8988T (cell line): ENCODE results near the gene IBTK.
A peak's percentile ranks its signal among the peaks of the same experiment; 100 is the strongest.
"Not testable (repeated sequence)": the region's sequence is repeated elsewhere in the genome, so short reads cannot be mapped to it uniquely, and the experiment has no call there.

Experiments used
- DNase-seq: peaks from one replicate; pipeline ENCODE4 v3.0.0; 2011

The IBTK gene

DNA sequence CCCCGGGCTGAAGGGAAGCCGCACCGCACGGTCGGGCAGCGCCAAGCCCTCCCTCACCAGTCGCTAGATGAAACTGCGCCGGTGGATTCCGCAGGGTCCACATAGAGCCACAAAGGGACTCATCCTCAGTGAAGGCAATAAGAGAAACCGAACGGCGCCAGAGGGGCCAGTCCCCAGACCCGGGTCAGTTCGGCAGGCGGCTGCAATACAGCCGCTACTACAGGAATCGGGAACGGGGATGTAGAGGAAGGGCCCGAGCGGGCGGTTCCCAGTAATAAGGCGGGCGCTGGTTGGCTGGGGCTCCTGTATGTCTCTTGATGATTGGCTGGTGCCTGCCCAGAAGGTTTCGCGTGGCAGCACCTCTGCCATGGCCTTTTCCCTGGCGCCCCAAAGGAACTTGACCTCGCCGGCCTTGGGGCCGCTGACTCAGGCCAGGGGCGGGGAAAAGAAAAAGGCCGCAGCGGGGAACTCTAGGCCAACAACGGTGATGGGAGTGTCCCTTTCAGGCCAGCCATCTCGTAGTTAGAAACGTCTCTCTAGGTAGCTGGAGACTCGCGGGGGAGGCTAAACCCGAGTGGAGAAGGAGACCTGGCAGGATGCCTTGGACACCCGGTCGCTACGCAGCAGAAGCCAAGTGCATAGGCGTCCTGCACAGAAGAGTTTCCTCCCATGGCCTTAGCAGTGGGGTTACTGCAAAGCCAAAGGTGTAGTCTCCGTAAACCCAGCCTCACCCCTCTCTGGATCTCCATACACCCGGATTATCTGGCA is at the start of gene IBTK:
IBTK (minus strand) TSS at position 240 of the 768 bp plus-strand sequence. CDS start 7,258 bp downstream, outside the sequence.
- DNase-seq, result peak; percentile 48

- no peak for DNase-seq
These were observed 36.3 kb upstream of the IBTK start for GRCh38 chr6:82283771-82284410.

DNA sequence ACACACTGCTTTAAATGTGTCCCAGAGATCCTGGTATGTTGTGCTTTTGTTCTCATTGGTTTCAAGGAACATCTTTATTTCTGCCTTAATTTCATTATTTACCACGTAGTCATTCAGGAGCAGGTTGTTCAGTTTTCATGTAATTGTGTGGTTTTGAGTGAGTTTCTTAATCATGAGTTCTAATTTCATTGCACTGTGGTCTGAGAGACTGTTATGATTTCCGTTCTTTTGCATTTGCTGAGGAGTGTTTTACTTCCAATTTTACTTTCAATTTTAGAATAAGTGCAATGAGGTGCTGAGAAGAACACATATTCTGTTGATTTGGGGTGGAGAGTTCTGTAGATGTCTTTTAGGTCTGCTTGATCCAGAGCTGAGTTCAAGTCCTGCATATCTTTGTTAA is 34.0 kb upstream of the IBTK start:
- not testable (repeated sequence) for DNase-seq

DNA sequence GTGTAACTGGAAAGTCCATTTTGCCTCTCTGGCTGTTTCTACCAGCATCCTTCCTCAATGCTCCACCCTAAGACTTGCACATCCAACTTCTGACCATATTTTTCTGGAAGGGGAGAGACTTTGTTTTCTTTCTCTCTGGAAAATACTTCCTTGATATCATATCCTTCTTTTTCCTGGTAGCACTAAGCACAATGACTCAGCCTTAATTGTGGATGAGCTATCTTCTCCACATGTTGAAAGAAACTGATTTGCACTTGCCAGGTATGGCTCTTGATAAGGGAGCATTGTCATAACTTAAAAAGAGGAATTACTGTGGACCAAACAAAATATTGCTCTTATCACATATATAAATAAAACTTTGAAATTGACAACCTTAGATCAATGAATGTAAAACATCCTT is 30.1 kb upstream of the IBTK start:
- DNase-seq, result no peak

DNA sequence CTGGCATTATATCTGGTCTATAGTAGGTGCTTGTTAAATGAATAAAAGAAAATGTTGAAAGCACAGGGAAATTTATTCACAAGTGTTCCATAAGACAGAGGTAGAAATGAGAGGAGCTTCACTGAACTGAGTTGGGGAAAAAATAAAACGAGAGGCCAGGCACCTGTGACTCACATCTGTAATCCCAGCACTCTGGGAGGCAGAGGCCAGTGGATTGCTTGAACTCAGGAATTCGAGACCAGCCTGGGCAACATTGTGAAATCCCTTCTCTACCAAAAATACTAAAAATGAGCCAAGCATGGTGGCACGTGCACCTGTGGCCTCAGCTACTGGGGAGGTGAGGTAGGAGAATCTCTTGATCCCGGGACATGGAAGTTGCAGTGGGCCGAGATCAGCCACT is 28.1 kb upstream of the IBTK start:
- no peak for DNase-seq

DNA sequence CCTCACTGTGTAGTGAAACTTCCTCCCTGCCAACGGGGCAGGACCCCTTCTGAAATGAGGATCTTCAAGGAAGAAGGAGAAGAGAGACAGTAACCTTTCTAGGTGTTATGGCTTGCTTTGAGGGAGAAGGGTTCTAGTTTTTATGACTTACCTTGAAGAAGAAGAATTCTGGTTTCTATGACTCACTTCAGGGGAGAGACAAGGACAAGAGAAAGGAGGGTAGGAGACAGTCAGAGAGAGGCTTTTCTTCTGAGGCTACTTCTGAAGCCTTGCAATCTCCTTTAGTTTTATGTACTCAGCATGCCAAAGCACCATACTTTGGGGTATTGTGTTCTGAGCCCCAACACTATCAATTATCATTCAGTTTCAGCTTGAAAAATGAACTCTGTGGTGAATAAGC is 25.8 kb upstream of the IBTK start:
- no peak for DNase-seq

- DNase-seq, result peak; percentile 21
These were observed 23.5 kb upstream of the IBTK start for GRCh38 chr6:82270881-82271635.

DNA sequence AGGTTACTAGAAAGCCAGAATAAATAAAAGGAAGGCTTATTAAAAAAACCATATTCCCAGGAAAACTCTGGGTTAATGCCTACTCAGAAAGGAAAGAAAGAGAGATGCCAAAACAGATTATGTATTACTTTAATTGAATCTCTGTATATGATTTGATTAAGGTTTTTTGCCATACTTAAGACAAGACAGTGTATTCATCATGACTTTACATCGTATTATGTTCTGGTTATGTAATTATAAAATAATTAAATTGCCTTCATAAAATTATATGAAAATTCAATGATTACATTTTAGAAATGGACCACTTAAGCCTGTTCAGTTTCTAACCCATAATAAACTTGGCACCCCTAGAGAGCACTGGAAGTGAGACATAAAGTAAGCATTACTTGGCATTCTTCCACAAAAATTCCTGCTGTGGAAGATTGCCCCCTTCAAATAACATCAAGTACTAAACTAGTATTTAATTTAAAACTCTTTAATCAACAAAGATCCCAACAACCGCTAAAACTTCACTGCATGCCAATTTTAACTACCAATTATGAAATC is 20.8 kb upstream of the IBTK start:
- DNase-seq, result no peak

- no peak for DNase-seq
These were observed 17.3 kb upstream of the IBTK start for GRCh38 chr6:82264824-82265223.

GRCh38 chr6:82264321-82264720 is 16.8 kb upstream of the IBTK start:
- no peak for DNase-seq

DNA sequence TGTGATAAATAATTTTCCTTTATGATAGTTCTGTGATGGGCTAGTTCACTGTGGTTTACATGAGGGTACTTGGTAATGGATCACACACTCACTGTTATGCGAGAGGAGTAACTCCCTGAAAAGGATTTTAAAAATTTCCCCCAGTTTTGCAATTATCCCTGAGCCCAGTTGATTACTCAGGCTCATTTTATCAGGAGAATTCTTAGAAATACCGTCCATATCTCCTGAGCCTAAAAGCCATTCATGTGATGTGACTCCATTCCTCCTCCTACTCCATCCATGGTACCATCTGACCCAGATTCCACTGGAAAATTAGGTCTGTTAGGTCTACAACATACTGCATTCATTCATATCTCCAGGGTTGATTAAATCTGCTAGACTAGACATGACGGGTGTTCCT is 16.4 kb upstream of the IBTK start:
- no peak for DNase-seq

DNA sequence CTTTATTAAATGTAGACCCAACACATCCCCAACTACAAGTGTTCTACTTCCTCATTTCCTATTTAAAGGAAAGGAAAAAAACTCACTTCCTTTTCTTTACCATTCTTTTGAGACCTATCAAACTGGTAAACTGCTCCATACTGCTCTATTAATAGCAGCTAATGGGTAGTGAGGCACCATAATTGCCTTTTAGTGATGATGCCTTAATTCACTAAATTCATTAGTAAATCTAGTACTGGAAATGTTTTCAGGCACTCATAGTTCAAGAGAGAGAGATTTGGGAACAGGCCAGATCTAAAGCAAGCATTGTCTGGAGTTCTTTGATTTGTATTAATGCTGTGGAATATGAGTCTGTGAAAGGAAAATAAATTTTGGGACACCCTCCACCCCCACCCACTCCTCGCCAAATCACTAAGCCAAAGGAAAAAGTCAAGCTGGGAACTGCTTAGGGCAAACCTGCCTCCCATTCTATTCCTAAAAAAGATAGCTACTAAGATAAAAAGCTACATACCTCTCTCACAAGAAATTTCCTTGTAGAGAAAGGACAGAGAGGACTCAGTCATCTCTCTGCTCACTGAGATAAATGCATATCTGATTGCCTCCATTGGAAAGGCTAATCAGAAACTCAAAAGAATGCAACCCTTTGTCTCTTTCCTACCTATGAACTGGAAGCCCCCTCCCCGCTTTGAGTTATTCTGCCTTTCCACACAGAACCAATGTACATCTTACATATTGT is 13.6 kb upstream of the IBTK start:
- no peak for DNase-seq

DNA sequence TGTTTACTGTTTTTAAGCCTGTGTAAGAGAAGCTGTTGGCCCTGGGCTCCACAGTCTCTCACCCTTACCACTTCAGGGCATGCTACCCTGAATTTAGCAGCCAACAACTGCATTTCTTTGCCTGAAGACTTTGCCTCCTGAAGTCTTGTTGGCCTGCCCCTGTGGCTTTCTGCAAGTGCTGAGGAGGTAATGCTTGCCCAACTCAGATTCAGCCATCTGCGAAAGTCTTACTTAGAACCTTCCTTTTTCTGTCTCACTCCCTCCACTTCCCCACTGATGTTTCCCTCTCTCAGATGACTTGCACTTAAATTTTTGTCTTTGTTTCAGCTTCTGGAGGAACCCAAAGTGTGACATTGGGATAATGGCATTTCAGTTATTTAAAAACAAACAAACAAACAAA is 11.8 kb upstream of the IBTK start:
- no peak for DNase-seq

DNA sequence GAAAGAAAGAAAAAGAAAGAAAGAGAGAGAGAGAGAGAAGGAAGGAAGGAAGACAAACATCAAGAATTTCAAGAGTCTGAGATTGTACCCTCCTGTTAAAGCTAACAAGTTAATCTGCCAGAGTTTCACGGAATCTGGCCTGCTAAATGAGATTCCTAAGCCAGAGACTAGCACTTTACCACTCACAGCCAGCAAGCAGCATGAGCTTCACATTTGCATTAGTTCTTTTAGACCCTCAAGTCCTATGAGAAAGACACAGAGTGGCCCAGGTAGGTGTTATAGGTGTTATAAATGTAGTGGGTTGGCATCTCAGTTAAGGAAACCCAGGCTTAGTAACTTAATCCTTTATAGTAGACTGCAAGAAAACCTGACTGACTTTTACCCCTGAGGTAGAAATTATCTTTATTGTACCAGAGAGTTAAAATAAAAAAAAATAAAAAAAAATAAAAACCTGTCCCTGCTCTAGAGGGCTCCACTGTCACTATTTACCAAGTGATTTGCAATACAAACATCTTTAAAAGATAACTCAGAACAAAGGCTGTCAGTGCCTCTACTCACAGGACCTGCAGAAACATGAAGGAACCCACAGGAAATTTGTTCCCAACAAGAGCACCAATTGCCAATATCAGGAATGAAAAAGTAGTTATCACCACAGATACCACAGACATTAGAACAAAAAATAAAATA is 9.7 kb upstream of the IBTK start:
- no peak for DNase-seq

DNA sequence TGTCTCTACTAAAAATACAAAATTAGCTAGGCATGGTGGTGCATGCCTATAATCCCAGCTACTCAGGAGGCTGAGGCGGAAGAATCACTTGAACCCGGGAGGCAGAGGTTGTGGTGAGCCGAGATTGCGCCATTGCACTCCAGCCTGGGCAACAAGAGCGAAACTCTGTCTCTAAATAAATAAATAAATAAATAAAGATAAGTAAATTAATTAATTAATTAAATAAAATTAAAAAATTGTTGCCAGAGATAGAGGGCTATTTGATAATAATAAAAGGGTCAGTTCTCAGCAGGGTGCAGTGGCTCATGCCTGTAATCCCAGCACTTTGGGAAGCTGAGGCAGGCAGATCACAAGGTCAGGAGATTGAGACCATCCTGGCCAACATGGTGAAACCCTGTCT is 7.2 kb upstream of the IBTK start:
- not testable (repeated sequence) for DNase-seq

GRCh38 chr6:82251942-82252341 is 4.4 kb upstream of the IBTK start:
- DNase-seq, result no peak

DNA sequence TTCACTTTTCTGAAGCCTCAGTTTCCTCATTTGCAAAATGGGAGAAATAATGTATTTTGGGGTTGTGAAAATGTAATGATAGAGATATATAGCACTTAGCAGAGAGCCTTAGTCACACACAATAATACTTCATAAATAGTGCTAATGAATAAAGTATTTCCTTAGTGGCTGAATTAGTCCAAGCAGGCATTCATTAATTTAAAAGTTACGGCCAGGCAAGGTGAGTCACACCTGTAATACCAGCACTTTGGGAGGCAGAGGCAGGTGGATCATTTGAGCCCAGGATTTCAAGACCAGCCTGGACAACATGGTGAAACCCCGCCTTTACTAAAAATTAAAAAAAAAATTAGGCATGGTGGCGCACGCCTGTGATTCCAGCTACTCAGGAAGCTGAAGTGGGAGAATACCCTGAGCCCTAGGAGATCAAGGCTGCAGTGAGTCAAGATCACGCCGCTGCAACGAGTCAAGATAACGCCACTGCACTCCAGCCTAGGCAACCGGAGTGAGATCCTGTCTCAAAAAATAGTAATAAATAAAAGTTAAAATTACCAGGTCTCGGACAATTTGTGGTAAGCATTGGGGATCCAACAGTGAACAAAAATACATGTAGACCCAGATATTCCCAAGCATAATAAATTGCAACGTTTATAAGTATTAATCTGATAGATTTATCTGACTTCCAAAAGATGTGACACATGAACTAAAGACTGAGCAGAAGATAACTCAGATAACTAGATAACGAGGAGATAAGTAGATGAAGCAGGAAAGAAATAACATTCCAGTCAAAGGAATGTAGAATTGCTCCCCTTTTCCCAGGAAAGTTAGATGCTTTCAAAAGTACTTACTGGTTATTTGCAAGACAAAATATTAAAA is 2.1 kb upstream of the IBTK start:
- no peak for DNase-seq

- DNase-seq, result no peak
These were observed 760 bp upstream of the IBTK start for GRCh38 chr6:82248273-82248735.

- DNase-seq, result no peak
These were observed 591 bp downstream of the IBTK start for GRCh38 chr6:82246802-82247504.

GRCh38 chr6:82246370-82246769 is 1.2 kb downstream of the IBTK start:
- no peak for DNase-seq
